Esophagus mucosa (tissue), 1 donor: ENCODE measurements around the gene SPATA31A3. TPM values are rescaled to one million over a fixed set of nuclear protein-coding genes. Genes with fewer than 3 reads are reported as not detected.
"Not testable (repeated sequence)": the region's sequence is repeated elsewhere in the genome, so short reads cannot be mapped to it uniquely, and the experiment has no call there.

Experiments used
- ATAC-seq: fragments of 200-7000 bp; cut with Tn5 transposase; one replicate; pipeline ENCODE4 v1.9.1; 2020
- total RNA-seq: library from RNA; stranded (reverse); gene quantifications from one replicate; pipeline ENCODE4 v1.2.4, GENCODE V29; 2023
- donor health status: DM: yes; HTN: yes; CAD: no.

The SPATA31A3 gene
- total RNA-seq: not detected

DNA sequence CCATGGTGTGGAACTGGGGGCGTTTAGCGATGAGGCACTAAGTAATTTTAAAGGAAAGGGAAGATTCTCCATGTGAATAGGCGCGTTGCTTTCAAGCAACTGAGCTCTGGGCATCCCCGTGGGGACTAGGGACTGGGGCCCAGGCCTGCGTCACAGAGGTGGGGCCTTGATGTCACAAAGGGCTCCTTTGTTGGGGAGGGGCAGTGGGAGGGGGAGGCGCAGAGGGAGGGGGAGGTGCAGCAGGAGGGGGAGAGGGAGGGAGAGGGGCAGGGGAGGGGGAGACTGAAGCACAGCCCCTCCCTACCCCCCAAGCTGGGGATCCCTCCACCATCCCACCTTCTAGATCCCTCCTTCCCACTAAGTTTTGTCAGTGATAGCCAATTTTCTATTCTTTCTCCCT is at the start of gene SPATA31A3:
TSS of gene SPATA31A3 (minus strand) at position 101 of the 400 bp plus-strand sequence. CDS start at position 72, 29 bp downstream.
- ATAC-seq: not testable (repeated sequence)

DNA sequence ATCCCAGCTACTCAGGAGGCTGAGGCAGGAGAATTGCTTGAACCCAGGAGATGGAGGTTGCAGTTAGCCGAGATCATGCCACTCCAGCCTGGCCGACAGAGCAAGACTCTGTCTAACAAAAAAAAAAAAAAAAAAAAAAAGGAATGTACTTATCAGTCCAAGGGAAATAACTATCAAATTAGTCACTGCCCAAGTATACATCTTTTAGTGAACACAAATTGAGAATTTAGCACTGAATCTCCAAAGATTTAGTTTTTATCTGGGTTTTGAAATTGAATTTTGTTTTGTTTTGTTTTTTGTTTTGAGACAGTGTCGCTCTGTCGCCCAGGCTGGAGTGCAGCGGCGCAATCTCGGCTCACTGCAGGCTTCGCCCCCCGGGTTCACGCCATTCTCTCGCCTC is 39.8 kb downstream of the SPATA31A3 start:
- not testable (repeated sequence) for ATAC-seq

- ATAC-seq: not testable (repeated sequence)
Observed at GRCh38 chr9:66942400-66943155, 49.8 kb downstream of the SPATA31A3 start.

- ATAC-seq: not testable (repeated sequence)
Observed at GRCh38 chr9:66939878-66940830, 52.2 kb downstream of the SPATA31A3 start.

- ATAC-seq: not testable (repeated sequence)
Observed at GRCh38 chr9:66938322-66938721, 54.0 kb downstream of the SPATA31A3 start.

DNA sequence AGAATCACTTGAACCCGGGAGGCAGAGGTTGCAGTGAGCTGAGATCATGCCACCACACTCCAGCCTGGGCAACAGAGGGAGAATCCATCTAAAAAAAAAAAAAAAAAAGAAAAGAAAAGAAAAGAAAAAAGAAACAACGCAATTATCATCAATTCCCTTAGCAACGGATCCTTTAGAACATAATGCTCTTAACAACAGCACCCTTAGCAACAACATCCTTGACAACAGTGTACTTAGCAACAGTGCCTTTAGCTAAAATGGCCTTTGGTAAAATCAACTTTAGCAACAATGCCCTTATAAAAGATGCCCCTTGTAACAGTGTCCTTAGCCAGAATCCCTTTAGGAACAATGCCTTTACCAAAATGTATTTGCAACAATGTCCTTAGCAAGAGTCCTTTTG is 54.7 kb downstream of the SPATA31A3 start:
- ATAC-seq: not testable (repeated sequence)

Other genes with a start within 250 kb of the SPATA31A3 start
- gene ZNF658, start 91.8 kb downstream of the SPATA31A3 start, total RNA-seq: 4.7 TPM